ENCODE measurements around the gene COL27A1.

- no peak for TF ChIP-seq CTCF (IDR thresholded peaks at IDR 0.05)
- no peak for TF ChIP-seq EP300 (IDR thresholded peaks at IDR 0.05)
- TF ChIP-seq POLR2A (IDR thresholded peaks at IDR 0.05) = no peak
These were observed 133.8 kb downstream of the COL27A1 start for GRCh38 chr9:114289106-114289505.
